22Rv1 (cell line): Measurements from ENCODE around the gene MACROH2A1.

Source experiments
- H3K27ac ChIP-seq: fragments of 450-650 bp; 2 replicates; pipeline ENCODE4 v1.5.1; 2017
- ZFX ChIP-seq: fragments of 450-650 bp; IDR thresholded peaks from 2 replicates; pipeline ENCODE4 v1.6.1; 2017; ENCODE audit warnings: antibody characterized with exemption, borderline replicate concordance
- TF ChIP-seq, protein P1 (sequence below): fragments of 450-650 bp; IDR thresholded peaks from 2 replicates; pipeline ENCODE4 v1.5.1; 2017; ENCODE audit warnings: mild to moderate bottlenecking

MACROH2A1 gene

DNA sequence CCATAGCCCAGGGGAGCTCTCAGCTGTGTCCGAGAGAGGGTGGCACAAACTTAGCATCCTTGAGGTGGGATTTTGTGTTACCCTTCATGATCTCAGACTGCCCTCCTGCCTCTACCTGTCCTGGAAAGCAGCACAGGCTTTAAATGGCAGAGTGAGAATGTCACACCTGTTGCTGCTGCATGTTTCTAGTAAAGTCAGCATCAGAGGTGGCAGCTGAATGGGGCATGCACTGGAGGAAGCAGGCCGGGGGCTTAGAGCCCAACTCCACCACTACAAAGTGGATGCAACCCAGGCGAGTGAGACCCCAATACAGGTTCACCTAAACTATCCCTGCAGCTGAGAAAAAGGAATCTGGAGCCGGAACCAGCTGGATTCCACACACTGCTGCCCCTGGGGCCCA lies 51.6 kb downstream of the MACROH2A1 start:
- H3K27ac ChIP-seq = no peak overlapping the region
- TF ChIP-seq, protein P1, sequence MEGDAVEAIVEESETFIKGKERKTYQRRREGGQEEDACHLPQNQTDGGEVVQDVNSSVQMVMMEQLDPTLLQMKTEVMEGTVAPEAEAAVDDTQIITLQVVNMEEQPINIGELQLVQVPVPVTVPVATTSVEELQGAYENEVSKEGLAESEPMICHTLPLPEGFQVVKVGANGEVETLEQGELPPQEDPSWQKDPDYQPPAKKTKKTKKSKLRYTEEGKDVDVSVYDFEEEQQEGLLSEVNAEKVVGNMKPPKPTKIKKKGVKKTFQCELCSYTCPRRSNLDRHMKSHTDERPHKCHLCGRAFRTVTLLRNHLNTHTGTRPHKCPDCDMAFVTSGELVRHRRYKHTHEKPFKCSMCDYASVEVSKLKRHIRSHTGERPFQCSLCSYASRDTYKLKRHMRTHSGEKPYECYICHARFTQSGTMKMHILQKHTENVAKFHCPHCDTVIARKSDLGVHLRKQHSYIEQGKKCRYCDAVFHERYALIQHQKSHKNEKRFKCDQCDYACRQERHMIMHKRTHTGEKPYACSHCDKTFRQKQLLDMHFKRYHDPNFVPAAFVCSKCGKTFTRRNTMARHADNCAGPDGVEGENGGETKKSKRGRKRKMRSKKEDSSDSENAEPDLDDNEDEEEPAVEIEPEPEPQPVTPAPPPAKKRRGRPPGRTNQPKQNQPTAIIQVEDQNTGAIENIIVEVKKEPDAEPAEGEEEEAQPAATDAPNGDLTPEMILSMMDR = no peak
- TF ChIP-seq ZFX = no peak

DNA sequence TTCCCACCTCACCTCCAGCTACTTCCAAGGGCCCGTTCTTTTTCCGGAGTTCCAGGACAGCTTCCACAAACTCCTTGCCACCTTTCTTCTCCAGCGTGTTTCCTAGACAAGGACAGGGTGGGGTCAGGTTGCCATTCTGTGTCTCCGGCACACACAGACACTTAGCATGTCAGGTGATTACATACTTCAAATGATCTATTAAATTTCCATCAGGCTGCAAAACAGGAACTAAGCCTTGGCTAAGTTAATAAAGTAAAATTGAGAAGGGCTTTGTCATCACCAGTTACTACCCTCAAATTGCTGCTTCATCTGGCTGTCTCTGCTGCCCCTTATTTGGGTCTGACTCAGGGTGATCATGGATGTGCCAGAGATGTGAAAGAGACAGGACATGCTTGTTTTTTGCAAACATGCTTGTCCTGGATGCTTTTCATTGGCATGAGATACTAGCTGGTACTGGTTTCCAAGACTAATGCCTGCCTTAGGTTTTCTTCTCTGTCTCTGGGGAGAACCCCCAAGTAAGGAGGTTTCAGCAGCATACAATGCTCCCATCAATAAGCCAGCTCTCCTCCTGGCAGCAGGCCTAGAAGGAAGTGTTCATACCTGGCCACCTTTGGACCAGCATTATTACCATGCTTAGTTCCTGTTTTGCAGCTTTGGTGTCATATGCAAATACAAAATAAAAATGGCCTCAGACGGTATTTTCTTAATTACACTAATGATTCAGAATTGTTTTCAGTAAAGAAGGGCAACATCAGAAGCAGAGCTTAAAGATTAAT lies 52.9 kb downstream of the MACROH2A1 start:
- TF ChIP-seq ZFX = no peak
- TF ChIP-seq, protein P1 = no peak

DNA sequence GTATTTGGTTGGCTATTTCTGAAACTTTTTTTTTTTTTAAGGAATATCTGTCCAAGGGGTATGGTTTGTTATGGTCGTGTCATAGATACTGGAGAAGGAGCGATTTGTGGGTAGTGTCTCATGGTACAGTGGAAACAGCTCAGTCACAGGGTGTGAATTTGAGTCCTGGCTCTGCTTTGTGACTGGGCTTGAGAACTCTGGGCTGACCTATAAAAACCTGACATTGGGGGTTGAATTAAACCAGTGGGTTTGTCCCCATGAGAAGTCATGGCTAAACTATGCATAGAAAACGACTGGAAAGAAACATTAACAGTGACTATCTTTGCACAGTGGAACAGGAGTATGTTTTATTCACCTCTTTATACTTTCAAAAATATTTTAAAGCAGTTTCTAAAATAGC lies 54.7 kb downstream of the MACROH2A1 start:
- H3K27ac ChIP-seq = no peak overlapping the region
- TF ChIP-seq ZFX = no peak
- TF ChIP-seq, protein P1 = no peak

More for the DNA sequence above, 52.9 kb downstream of the MACROH2A1 start:
- 0 out of 2 replicates have a peak overlapping the region, but pooled peaks have one; percentile 4 for H3K27ac ChIP-seq

DNA sequence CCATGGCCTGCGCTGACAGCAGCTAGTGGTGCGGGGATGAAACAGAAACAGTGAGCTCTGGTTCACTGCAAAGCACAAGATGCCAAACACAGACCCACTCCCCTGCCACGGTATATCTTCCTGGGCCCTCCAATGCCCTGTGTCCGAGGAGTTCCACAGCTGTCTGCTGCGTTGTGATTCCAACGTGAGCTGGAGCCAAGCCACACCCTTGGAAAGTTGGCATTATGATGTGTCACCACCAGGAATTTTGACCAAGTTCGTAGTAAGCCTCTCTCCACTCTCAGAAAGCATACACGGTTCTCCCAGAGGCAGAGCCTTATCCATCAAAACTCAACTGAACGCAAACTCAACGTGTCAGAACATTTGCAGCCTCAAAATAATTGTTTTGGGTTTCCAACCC lies 55.6 kb downstream of the MACROH2A1 start:
- TF ChIP-seq, protein P1 = no peak
- TF ChIP-seq ZFX = no peak
- no peak overlapping the region for H3K27ac ChIP-seq

DNA sequence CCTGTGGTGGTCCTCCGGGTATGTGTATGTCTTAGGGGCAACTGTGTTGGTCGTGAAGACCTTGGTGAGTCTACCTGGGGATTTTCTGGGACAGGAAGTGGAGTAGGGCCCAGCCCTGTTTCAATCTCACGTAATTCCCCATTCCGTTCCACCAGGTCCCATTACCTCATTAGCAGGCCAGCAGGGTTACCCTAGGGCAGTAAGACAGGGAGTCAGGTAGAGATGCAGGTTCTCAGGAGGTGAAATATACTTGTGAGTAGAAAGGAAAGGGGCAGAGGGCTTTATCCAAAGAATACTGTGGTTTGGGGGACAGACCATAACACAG lies 56.5 kb downstream of the MACROH2A1 start:
- TF ChIP-seq ZFX = no peak
- TF ChIP-seq, protein P1 = no peak
- no peak overlapping the region for H3K27ac ChIP-seq

DNA sequence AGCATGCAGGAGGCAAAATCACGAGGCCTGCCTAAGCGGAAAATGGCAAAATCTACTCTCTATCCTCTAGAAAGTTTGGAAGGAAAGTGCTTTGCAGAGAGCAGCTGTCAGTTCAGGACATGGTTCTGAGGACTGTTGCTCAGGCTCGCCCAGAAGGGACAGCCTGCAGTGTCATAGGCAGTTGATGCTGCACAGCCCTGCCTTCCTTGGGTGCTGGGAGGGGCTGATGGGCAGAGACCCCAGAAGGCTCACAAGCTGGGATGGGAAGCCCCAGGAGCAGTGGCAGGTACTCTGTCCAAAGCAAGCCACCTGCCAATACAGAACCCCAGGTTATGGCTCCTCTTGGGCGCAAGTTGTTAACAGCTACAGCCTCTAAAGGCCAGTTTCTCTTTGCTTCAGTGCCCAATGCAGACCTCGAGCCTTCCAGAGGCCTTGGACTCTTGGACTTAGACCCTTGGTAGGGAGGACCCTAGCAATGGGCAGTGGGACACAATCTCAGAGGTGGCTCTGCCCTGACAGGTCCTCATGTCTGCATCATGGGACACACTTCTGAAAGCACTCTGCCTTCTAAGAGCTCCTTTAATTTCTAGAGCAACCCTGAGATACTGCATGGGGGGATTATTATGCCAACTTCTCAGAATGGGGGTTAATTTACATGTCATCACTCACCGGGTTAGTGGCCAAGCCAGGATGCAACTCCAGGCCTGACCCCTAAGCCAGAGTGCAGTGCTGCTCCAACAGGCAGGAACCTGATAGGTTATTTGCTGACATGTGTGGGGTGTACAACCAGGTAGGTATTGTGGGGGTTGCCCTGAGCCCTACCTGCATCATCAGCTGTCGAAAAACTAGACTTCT lies 57.1 kb downstream of the MACROH2A1 start:
- no peak overlapping the region for H3K27ac ChIP-seq
- no peak for TF ChIP-seq ZFX
- TF ChIP-seq, protein P1 = no peak
